ENCODE data around the gene TMEM270. TPM values are rescaled to one million over a fixed set of nuclear protein-coding genes. Genes with fewer than 3 reads are reported as not detected.

TMEM270 gene
- total and polyA plus RNA-seq, 10 of the 15 experiments (the other 5 are each of a cell fraction or from before 2014, with no cell fraction given), result not detected

GRCh38 chr7:73866446-73866767 lies 5.4 kb downstream of the TMEM270 start:
- ATAC-seq, result no peak
- intact Hi-C loops (cut with micrococcal nuclease; ENCODE audit: unreplicated experiment) (loop anchor here (1.0 kb wide), 1 partner anchor 160 kb away; no protein-coding TSS in a partner anchor), in situ Hi-C loops (cut with MboI) (loop anchor here (5.0 kb wide), 1 partner anchor 156 kb away; no protein-coding TSS in a partner anchor)
- TF ChIP-seq ZBTB40 (IDR thresholded peaks at IDR 0.05; ENCODE audit: borderline replicate concordance), result no peak
- TF ChIP-seq PKNOX1 (IDR thresholded peaks at IDR 0.05), result no peak
- TF ChIP-seq HDAC2 (IDR thresholded peaks at IDR 0.05), result no peak
- no peak for TF ChIP-seq TARDBP (IDR thresholded peaks at IDR 0.05; ENCODE audit: borderline replicate concordance)
- no peak for TF ChIP-seq SMC3 (IDR thresholded peaks at IDR 0.05; ENCODE audit: borderline replicate concordance, low read length)
- no peak for TF ChIP-seq MTA2 (IDR thresholded peaks at IDR 0.05; ENCODE audit: low read depth)
- TF ChIP-seq USF1 (IDR thresholded peaks at IDR 0.05; ENCODE audit: borderline replicate concordance, extremely low read length, insufficient read depth, low read depth, low read length), result no peak
- TF ChIP-seq BRCA1 (IDR thresholded peaks at IDR 0.05; ENCODE audit: low read depth, low read length), result no peak
- no peak for TF ChIP-seq WRNIP1 (IDR thresholded peaks at IDR 0.05; ENCODE audit: borderline replicate concordance, low read depth, low read length)
- no peak for TF ChIP-seq BCL3 (IDR thresholded peaks at IDR 0.05; ENCODE audit: borderline replicate concordance, insufficient read depth, low read depth, low read length, poor library complexity, severe bottlenecking)
- no peak for TF ChIP-seq ATF7 (IDR thresholded peaks at IDR 0.05; ENCODE audit: low read depth)
- TF ChIP-seq STAT1 (conservative IDR thresholded peaks at IDR 0.05), result no peak
- no peak for TF ChIP-seq ATF3 (IDR thresholded peaks at IDR 0.05; ENCODE audit: borderline replicate concordance, extremely low read depth, low read depth, low read length)
- no peak for TF ChIP-seq SMAD1 (IDR thresholded peaks at IDR 0.05; ENCODE audit: low read depth, partially characterized antibody)

More at GRCh38 chr7:73866446-73866767, 5.4 kb downstream of the TMEM270 start:
- H3K27me3 ChIP-seq (replicated peaks in 1 of 2; ENCODE audit: control insufficient read depth in 2 of 2, insufficient read depth in 2 of 2, low read length in 1 of 2), result no peaks in the 10 kb centered on the region
- no peaks in the 10 kb centered on the region for H3K9me3 ChIP-seq (replicated peaks; ENCODE audit: control insufficient read depth, insufficient read depth, low read length)
- DNase-seq (ENCODE audit: low read depth, low spot score), result no peak
- H3K9ac ChIP-seq (ENCODE audit: control insufficient read depth, insufficient read depth, low read length), result no peak overlapping the region
- H3K4me2 ChIP-seq (ENCODE audit: control insufficient read depth, insufficient read depth), result no peak overlapping the region
- no peaks in the 10 kb centered on the region for H3K4me1 ChIP-seq (ENCODE audit: control insufficient read depth, insufficient read depth, low read length)
- RAD21 ChIA-PET (ENCODE audit: unreplicated experiment), result interaction anchor here (1.7 kb wide), 1 partner anchor 113 kb away, joined by 5 read pairs; no protein-coding TSS in a partner anchor
- no peak for FAIRE-seq
- CTCF ChIA-PET, result interaction anchor here (0.8 kb wide), 1 partner anchor 160 kb away, joined by 3 read pairs; no protein-coding TSS in a partner anchor
- POLR2A ChIA-PET, result no interaction called here
- no peak overlapping the region for H3K4me3 ChIP-seq
- H3K79me2 ChIP-seq (ENCODE audit: control insufficient read depth, insufficient read depth, low read length), result no peaks in the 10 kb centered on the region
- SMC1A ChIA-PET (ENCODE audit: uncharacterized antibody, unreplicated experiment), result interaction anchor here (1.3 kb wide), 1 partner anchor 158 kb away, joined by 3 read pairs; no protein-coding TSS in a partner anchor
- no peak overlapping the region for H3K27ac ChIP-seq (ENCODE audit: control insufficient read depth, insufficient read depth)
- WGBS (ENCODE audit: insufficient coverage, insufficient replicate concordance, low lambda C conversion rate, missing lambda C conversion rate), result 0% methylated on average over 1 of the region's 1 CpG
- BruUV-seq (replicated peaks), result no TSS peak
- H2AFZ ChIP-seq (ENCODE audit: control insufficient read depth, low read depth, low read length), result no peak overlapping the region
- no peaks in the 10 kb centered on the region for H4K20me1 ChIP-seq (ENCODE audit: control insufficient read depth, insufficient read depth)
- H3K36me3 ChIP-seq (ENCODE audit: control insufficient read depth in 2 of 2, insufficient read depth in 2 of 2, low read length in 1 of 2), result no peaks in the 10 kb centered on the region
